GM18867 (cell line): Measurements from ENCODE around the gene PLEKHF1.
"Not testable (repeated sequence)": the region's sequence is repeated elsewhere in the genome, so short reads cannot be mapped to it uniquely, and the experiment has no call there.

Source experiments
- ATAC-seq: cut with Tn5 transposase; IDR thresholded peaks from one replicate; pipeline ENCODE4 v1.9.1; 2021; ENCODE audit warnings: mild to moderate bottlenecking, moderate library complexity; ENCODE audit not compliant: unreplicated experiment

PLEKHF1 gene

GRCh38 chr19:29663861-29664752, 1.2 kb upstream of the PLEKHF1 start:
- no peak for ATAC-seq

GRCh38 chr19:29664753-29665214, 477 bp upstream of the PLEKHF1 start:
- no peak for ATAC-seq

GRCh38 chr19:29665826-29666577, 741 bp downstream of the PLEKHF1 start:
- peak; percentile 3 for ATAC-seq

GRCh38 chr19:29666578-29667386, 1.5 kb downstream of the PLEKHF1 start:
- ATAC-seq = no peak

GRCh38 chr19:29667387-29667783, 2.1 kb downstream of the PLEKHF1 start:
- no peak for ATAC-seq

- ATAC-seq = no peak
These were observed 2.7 kb downstream of the PLEKHF1 start for GRCh38 chr19:29667901-29668341.

- ATAC-seq = no peak
These were observed 3.7 kb downstream of the PLEKHF1 start for GRCh38 chr19:29668746-29669609.

GRCh38 chr19:29670255-29670654, 5.0 kb downstream of the PLEKHF1 start:
- ATAC-seq = no peak

- not testable (repeated sequence) for ATAC-seq
These were observed 5.7 kb downstream of the PLEKHF1 start for GRCh38 chr19:29671026-29671392.

GRCh38 chr19:29671393-29672160, 6.3 kb downstream of the PLEKHF1 start:
- peak; percentile 80 for ATAC-seq

GRCh38 chr19:29672319-29672932, 7.2 kb downstream of the PLEKHF1 start:
- no peak for ATAC-seq

GRCh38 chr19:29672933-29673336, 7.7 kb downstream of the PLEKHF1 start:
- peak; percentile 49 for ATAC-seq

- ATAC-seq = no peak
These were observed 8.4 kb downstream of the PLEKHF1 start for GRCh38 chr19:29673451-29674371.

- ATAC-seq = no peak
These were observed 9.3 kb downstream of the PLEKHF1 start for GRCh38 chr19:29674374-29675119.

GRCh38 chr19:29675120-29675649, 9.9 kb downstream of the PLEKHF1 start:
- no peak for ATAC-seq

GRCh38 chr19:29675650-29676186, 10.5 kb downstream of the PLEKHF1 start:
- no peak for ATAC-seq

GRCh38 chr19:29676586-29676985, 11.3 kb downstream of the PLEKHF1 start:
- ATAC-seq = no peak
